B cell (primary cell): ENCODE data around the gene DDRGK1.
A peak's percentile ranks its signal among the peaks of the same experiment; 100 is the strongest.

Experiments
- EZH2 ChIP-seq: IDR thresholded peaks from 2 replicates; pipeline ENCODE4 v1.6.1; 2012; ENCODE audit warnings: borderline replicate concordance, low read depth, mild to moderate bottlenecking, moderate library complexity, low read length; ENCODE audit not compliant: insufficient read depth, poor library complexity, severe bottlenecking
- TF ChIP-seq, protein P1 (sequence below): fragments of 200-600 bp; IDR thresholded peaks from one replicate; pipeline ENCODE4 v1.8.0; 2022; ENCODE audit warnings: antibody characterized with exemption, mild to moderate bottlenecking

DNA sequence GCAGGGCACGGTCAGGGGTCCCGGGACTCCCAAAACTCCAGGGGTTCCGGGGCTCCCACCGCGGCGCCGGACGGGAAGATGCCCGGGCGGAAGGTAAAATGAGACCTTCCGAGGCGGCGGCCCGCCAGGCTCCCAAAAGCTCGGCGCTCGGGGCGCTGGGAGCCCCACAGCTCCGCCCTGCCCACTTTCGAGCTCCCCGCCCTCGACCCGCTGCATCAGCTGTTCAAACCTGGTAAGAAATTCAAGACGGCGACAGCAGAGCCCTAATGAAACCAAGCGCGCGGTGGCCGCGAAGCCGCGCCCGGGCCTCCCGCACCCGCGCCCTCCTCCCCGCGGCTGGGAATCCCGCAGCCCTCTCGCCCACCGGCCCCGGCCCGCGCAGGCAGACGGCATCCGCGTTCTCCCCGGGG, 34.1 kb upstream of the DDRGK1 start:
- TF ChIP-seq, protein P1, sequence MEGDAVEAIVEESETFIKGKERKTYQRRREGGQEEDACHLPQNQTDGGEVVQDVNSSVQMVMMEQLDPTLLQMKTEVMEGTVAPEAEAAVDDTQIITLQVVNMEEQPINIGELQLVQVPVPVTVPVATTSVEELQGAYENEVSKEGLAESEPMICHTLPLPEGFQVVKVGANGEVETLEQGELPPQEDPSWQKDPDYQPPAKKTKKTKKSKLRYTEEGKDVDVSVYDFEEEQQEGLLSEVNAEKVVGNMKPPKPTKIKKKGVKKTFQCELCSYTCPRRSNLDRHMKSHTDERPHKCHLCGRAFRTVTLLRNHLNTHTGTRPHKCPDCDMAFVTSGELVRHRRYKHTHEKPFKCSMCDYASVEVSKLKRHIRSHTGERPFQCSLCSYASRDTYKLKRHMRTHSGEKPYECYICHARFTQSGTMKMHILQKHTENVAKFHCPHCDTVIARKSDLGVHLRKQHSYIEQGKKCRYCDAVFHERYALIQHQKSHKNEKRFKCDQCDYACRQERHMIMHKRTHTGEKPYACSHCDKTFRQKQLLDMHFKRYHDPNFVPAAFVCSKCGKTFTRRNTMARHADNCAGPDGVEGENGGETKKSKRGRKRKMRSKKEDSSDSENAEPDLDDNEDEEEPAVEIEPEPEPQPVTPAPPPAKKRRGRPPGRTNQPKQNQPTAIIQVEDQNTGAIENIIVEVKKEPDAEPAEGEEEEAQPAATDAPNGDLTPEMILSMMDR: no peak
- TF ChIP-seq EZH2: peak; percentile 14
